ENCODE measurements around the gene SHKBP1.

GRCh38 chr19:40588110-40588854 is 11.6 kb downstream of the SHKBP1 start:
- no peak for TF ChIP-seq CTCF (IDR thresholded peaks at IDR 0.05; ENCODE audit: low read depth, low read length)
- TF ChIP-seq EZH2phosphoT487 (IDR thresholded peaks at IDR 0.05; ENCODE audit: low read depth) = no peak

Measured in OCI-LY3 (cell line).